NCI-H345 treated with DMSO at 0.1 percent for 48 hours (cell line): ENCODE data around the gene GGT1.
"Not testable (repeated sequence)": the region's sequence is repeated elsewhere in the genome, so short reads cannot be mapped to it uniquely, and the experiment has no call there.

Source experiments
- DNase-seq: peaks from one replicate; lab custom pipeline; 2025; ENCODE audit not compliant: unreplicated experiment; lab: John Stamatoyannopoulos, UW

The GGT1 gene

GRCh38 chr22:24633231-24634023, 30.4 kb downstream of the GGT1 start:
- not testable (repeated sequence) for DNase-seq

- DNase-seq, result not testable (repeated sequence)
Observed at GRCh38 chr22:24634776-24635389, 31.9 kb downstream of the GGT1 start.

- not testable (repeated sequence) for DNase-seq
Observed at GRCh38 chr22:24636513-24636912, 33.5 kb downstream of the GGT1 start.

GRCh38 chr22:24642307-24642706, 39.3 kb downstream of the GGT1 start:
- DNase-seq, result not testable (repeated sequence)

GRCh38 chr22:24644409-24644808, 41.4 kb downstream of the GGT1 start:
- DNase-seq, result not testable (repeated sequence)

GRCh38 chr22:24645408-24646399, 42.7 kb downstream of the GGT1 start:
- DNase-seq, result not testable (repeated sequence)

- not testable (repeated sequence) for DNase-seq
Observed at GRCh38 chr22:24646756-24647155, 43.8 kb downstream of the GGT1 start.

- DNase-seq, result not testable (repeated sequence)
Observed at GRCh38 chr22:24649371-24649770, 46.4 kb downstream of the GGT1 start.

GRCh38 chr22:24650884-24651283, 47.9 kb downstream of the GGT1 start:
- DNase-seq, result not testable (repeated sequence)

GRCh38 chr22:24665395-24665794, 62.4 kb downstream of the GGT1 start:
- DNase-seq, result not testable (repeated sequence)

GRCh38 chr22:24667904-24668303, 64.9 kb downstream of the GGT1 start:
- DNase-seq, result not testable (repeated sequence)

GRCh38 chr22:24672532-24672931, 69.5 kb downstream of the GGT1 start:
- DNase-seq, result not testable (repeated sequence)
